HCT116 (cell line): ENCODE data around the gene REG1B.

Source experiments
- CEBPB ChIP-seq: IDR thresholded peaks from 2 replicates; pipeline ENCODE4 v1.6.1; 2012; ENCODE audit warnings: low read depth
- CTCF ChIP-seq, 3 experiments: fragments of 200-600 bp in 1 of 3; sonication (generic) in 1 of 3; IDR thresholded peaks in 2 of 3; conservative IDR thresholded peaks in 1 of 3; 2 replicates each; pipeline ENCODE4 v1.5.1; 2012 to 2017; ENCODE audit warnings: low read depth in 2 of 3, low read length in 2 of 3, antibody characterized with exemption in 1 of 3, borderline replicate concordance in 1 of 3, control low read depth in 1 of 3, mild to moderate bottlenecking in 1 of 3, mixed read lengths in 1 of 3, mixed run types in 1 of 3, moderate library complexity in 1 of 3; ENCODE audit not compliant: insufficient read depth in 1 of 3
- ELF1 ChIP-seq: IDR thresholded peaks from 2 replicates; pipeline ENCODE4 v1.6.1; 2012; ENCODE audit warnings: low read depth, borderline replicate concordance
- EZH2 ChIP-seq: fragments of 200-600 bp; sonication (generic); IDR thresholded peaks from 2 replicates; pipeline ENCODE4 v1.6.1; 2017; ENCODE audit warnings: antibody characterized with exemption, mixed run types
- EZH2phosphoT487 ChIP-seq: fragments of 200-600 bp; IDR thresholded peaks from 2 replicates; pipeline ENCODE4 v1.6.1; 2018; ENCODE audit warnings: antibody characterized with exemption, borderline replicate concordance
- POLR2A ChIP-seq: IDR thresholded peaks from 2 replicates; pipeline ENCODE4 v1.7.0; 2011; ENCODE audit warnings: borderline replicate concordance; ENCODE audit not compliant: insufficient read depth, insufficient read length; ENCODE audit errors: extremely low read depth
- POLR2AphosphoS5 ChIP-seq: IDR thresholded peaks from 2 replicates; pipeline ENCODE4 v1.6.1; 2011; ENCODE audit warnings: mild to moderate bottlenecking, low read depth, low read length, moderate library complexity
- RAD21 ChIP-seq: IDR thresholded peaks from 2 replicates; pipeline ENCODE4 v1.6.1; 2012; ENCODE audit warnings: low read depth, mild to moderate bottlenecking
- SIN3A ChIP-seq: IDR thresholded peaks from 2 replicates; pipeline ENCODE4 v1.6.1; 2012; ENCODE audit warnings: low read depth

- TF ChIP-seq CTCF (IDR thresholded peaks at IDR 0.05 in 2 of 3, conservative IDR thresholded peaks at IDR 0.05 in 1 of 3; ENCODE audit: borderline replicate concordance in 1 of 3, insufficient read depth in 1 of 3, low read depth in 2 of 3, low read length in 2 of 3) (no peak), CEBPB (no peak), POLR2AphosphoS5 (no peak), POLR2A (no peak), ELF1 (no peak), RAD21 (no peak), EZH2 (no peak), SIN3A (no peak), EZH2phosphoT487 (no peak)
These were observed 16.7 kb downstream of the REG1B start for GRCh38 chr2:79071078-79071477.
